ENCODE data around the gene TXNDC16.
"Not testable (repeated sequence)": the region's sequence is repeated elsewhere in the genome, so short reads cannot be mapped to it uniquely, and the experiment has no call there.

TXNDC16 gene

GRCh38 chr14:52552063-52552988, at the start of gene TXNDC16, which contains the start of gene GPR137C:
Gene TXNDC16 (minus strand): TSS chr14:52552505. CDS start chr14:52543557, 8,948 bp downstream.
Gene GPR137C (plus strand): TSS chr14:52552836. CDS start chr14:52553148, 312 bp downstream.
- peak; percentile 100 for DNase-seq

- DNase-seq: no peak
Measured at GRCh38 chr14:52599974-52600373, 47.7 kb upstream of the TXNDC16 start.

GRCh38 chr14:52598568-52598967, 46.3 kb upstream of the TXNDC16 start:
- no peak for DNase-seq

- no peak for DNase-seq
Measured at GRCh38 chr14:52596861-52597260, 44.6 kb upstream of the TXNDC16 start.

GRCh38 chr14:52596320-52596719, 44.0 kb upstream of the TXNDC16 start:
- no peak for DNase-seq

- DNase-seq: no peak
Measured at GRCh38 chr14:52590318-52590717, 38.0 kb upstream of the TXNDC16 start.

- DNase-seq: no peak
Measured at GRCh38 chr14:52589646-52590045, 37.3 kb upstream of the TXNDC16 start.

- no peak for DNase-seq
Measured at GRCh38 chr14:52583544-52583943, 31.2 kb upstream of the TXNDC16 start.

- no peak for DNase-seq
Measured at GRCh38 chr14:52575858-52576257, 23.6 kb upstream of the TXNDC16 start.

- not testable (repeated sequence) for DNase-seq
Measured at GRCh38 chr14:52568454-52568853, 16.1 kb upstream of the TXNDC16 start.

- no peak for DNase-seq
Measured at GRCh38 chr14:52563120-52563519, 10.8 kb upstream of the TXNDC16 start.

GRCh38 chr14:52558688-52559087, 6.4 kb upstream of the TXNDC16 start:
- DNase-seq: no peak

- peak; percentile 88 for DNase-seq
Measured at GRCh38 chr14:52553671-52554575, 1.6 kb upstream of the TXNDC16 start.

GRCh38 chr14:52553002-52553670, 831 bp upstream of the TXNDC16 start:
- DNase-seq: peak; percentile 63

- peak; percentile 61 for DNase-seq
Measured at GRCh38 chr14:52551696-52552062, 626 bp downstream of the TXNDC16 start.

- DNase-seq: no peak
Measured at GRCh38 chr14:52551205-52551604, 1.1 kb downstream of the TXNDC16 start.

GRCh38 chr14:52550661-52551060, 1.6 kb downstream of the TXNDC16 start:
- no peak for DNase-seq

GRCh38 chr14:52547526-52547925, 4.8 kb downstream of the TXNDC16 start:
- no peak for DNase-seq

- DNase-seq: no peak
Measured at GRCh38 chr14:52547027-52547426, 5.3 kb downstream of the TXNDC16 start.

GRCh38 chr14:52546318-52546670, 6.0 kb downstream of the TXNDC16 start:
- DNase-seq: no peak

GRCh38 chr14:52545584-52546317, 6.6 kb downstream of the TXNDC16 start:
- DNase-seq: no peak

GRCh38 chr14:52538623-52539022, 13.7 kb downstream of the TXNDC16 start:
- DNase-seq: no peak

Measured in NCI-H1105 treated with DMSO at 0.1 percent for 48 hours (cell line).